Natural killer cell (primary cell): ENCODE data around the gene REXO4. TPM values are rescaled to one million over a fixed set of nuclear protein-coding genes. Genes with fewer than 3 reads are reported as not detected.

Experiments used
- ATAC-seq, 3 donors: fragments of 150-1000 bp in 2 of 3; fragments of 200-7000 bp in 1 of 3; cut with Tn5 transposase; 1 replicate in 1 of 3; 2 replicates in 2 of 3; pipeline ENCODE4 v1.10.0; 2021; ENCODE audit warnings: mild to moderate bottlenecking in 2 of 3, moderate library complexity in 2 of 3
- DNase-seq, 2 donors: peaks; one replicate each; pipeline versions ENCODE4 v3.0.0 to v3.0.0-alpha.2; 2013 to 2021; ENCODE audit warnings: mixed read lengths in 1 of 2
- H3K27ac ChIP-seq: one replicate; pipeline ENCODE4 v1.5.1; 2013; ENCODE audit warnings: mild to moderate bottlenecking, low read length
- H3K27me3 ChIP-seq: one replicate; pipeline ENCODE4 v1.6.1; 2013; ENCODE audit warnings: low read length; ENCODE audit not compliant: control insufficient read depth, insufficient read depth
- H3K36me3 ChIP-seq: one replicate; pipeline ENCODE4 v1.6.1; 2013; ENCODE audit warnings: low read length; ENCODE audit not compliant: control insufficient read depth, insufficient read depth
- H3K4me1 ChIP-seq: one replicate; pipeline ENCODE4 v1.6.1; 2013; ENCODE audit warnings: low read length; ENCODE audit not compliant: control insufficient read depth, insufficient read depth
- H3K4me3 ChIP-seq: one replicate; pipeline ENCODE4 v1.5.1; 2013; ENCODE audit warnings: low read length
- H3K9me3 ChIP-seq: one replicate; pipeline ENCODE4 v1.6.1; 2013; ENCODE audit warnings: low read length; ENCODE audit not compliant: control insufficient read depth, insufficient read depth
- H3K27ac Mint-ChIP-seq, 2 donors: one replicate each; pipeline ENCODE4 v1.8.0; 2022; ENCODE audit warnings: mild to moderate bottlenecking in 2 of 2, mixed read lengths in 2 of 2, moderate library complexity in 1 of 2
- H3K27me3 Mint-ChIP-seq, 2 donors: one replicate each; pipeline ENCODE4 v1.8.0; 2022; ENCODE audit warnings: low read depth in 2 of 2, mixed read lengths in 2 of 2
- H3K36me3 Mint-ChIP-seq: one replicate; pipeline ENCODE4 v1.8.0; 2022; ENCODE audit warnings: mixed read lengths
- H3K4me1 Mint-ChIP-seq, 2 donors: one replicate each; pipeline ENCODE4 v1.8.0; 2022; ENCODE audit warnings: mixed read lengths in 2 of 2
- H3K4me3 Mint-ChIP-seq: one replicate; pipeline ENCODE4 v1.8.0; 2022; ENCODE audit warnings: mild to moderate bottlenecking, moderate library complexity, mixed read lengths
- H3K9me3 Mint-ChIP-seq, 2 donors: one replicate each; pipeline ENCODE4 v1.8.0; 2022; ENCODE audit warnings: mixed read lengths in 2 of 2
- CTCF ChIP-seq: fragments of 200-600 bp; IDR thresholded peaks from one replicate; pipeline ENCODE4 v1.8.0; 2022; ENCODE audit warnings: antibody characterized with exemption
- WGBS: methylation state at CpG from one replicate; pipeline ENCODE4 v1.1.7; 2013; ENCODE audit warnings: missing lambda C conversion rate; ENCODE audit not compliant: insufficient coverage; 5-methylcytosine and 5-hydroxymethylcytosine counted together
- intact Hi-C: fragments of 100-400 bp; cut with micrococcal nuclease; formaldehyde crosslinking; loops from one replicate; pipeline ENCODE4 v1.14.2; 2022
- total RNA-seq, 4 donors: library from RNA; stranded (reverse); fragments of 120-200 nt in 1 of 4; gene quantifications; one replicate each; pipeline versions ENCODE4 v1.2.3 to v1.2.4, GENCODE V29; 2013 to 2022

REXO4 gene
- total RNA-seq, 3 donors from 2014 or later (not counting 1 experiment from before 2014, with no cell fraction given), result 14.2 to 21.6 (median 18.8) TPM

- peak overlapping the region; percentile 90 for H3K27ac ChIP-seq
- H3K36me3 ChIP-seq, result no peaks in the 10 kb centered on the region
- H3K9me3 ChIP-seq, result no peaks in the 10 kb centered on the region
- DNase-seq, result no peak
- Mint-ChIP-seq H3K4me3 (peak overlapping the region; percentile 98), H3K4me1 (peaks cover 0 to 14% of the 10 kb centered on the region in 2 donors), H3K9me3 (no peaks in the 10 kb centered on the region), H3K36me3 (no peaks in the 10 kb centered on the region), H3K27ac (peak overlapping the region in 1 of 2 donors; percentile 92), H3K27me3 (no peaks in the 10 kb centered on the region)
- H3K4me3 ChIP-seq, result peak overlapping the region; percentile 81
- WGBS, result 75% methylated on average over 15 of the region's 16 CpGs
- H3K4me1 ChIP-seq, result peaks cover 23% of the 10 kb centered on the region
- TF ChIP-seq CTCF, result no peak
- no peak for ATAC-seq
- intact Hi-C loops, result loop anchor here (1.0 kb wide), 1 partner anchor 21 kb away; the partner anchor contains the start of gene SLC2A6
- H3K27me3 ChIP-seq, result no peaks in the 10 kb centered on the region
Observed at GRCh38 chr9:133458643-133459312, 41.0 kb upstream of the REXO4 start.

- no peaks in the 10 kb centered on the region for H3K9me3 ChIP-seq
- H3K27me3 Mint-ChIP-seq, result no peaks in the 10 kb centered on the region
- no peaks in the 10 kb centered on the region for H3K27me3 ChIP-seq
- no peak overlapping the region for H3K4me3 ChIP-seq
- H3K4me1 Mint-ChIP-seq, result peaks cover 0 to 14% of the 10 kb centered on the region in 2 donors
- no peaks in the 10 kb centered on the region for H3K36me3 ChIP-seq
- H3K4me1 ChIP-seq, result peaks cover 23% of the 10 kb centered on the region
- no peaks in the 10 kb centered on the region for H3K36me3 Mint-ChIP-seq
- DNase-seq (no peak), ATAC-seq (no peak)
- TF ChIP-seq CTCF, result no peak
- no peak overlapping the region for H3K27ac ChIP-seq
- no peak overlapping the region for H3K27ac Mint-ChIP-seq
- H3K4me3 Mint-ChIP-seq, result no peak overlapping the region
- no peaks in the 10 kb centered on the region for H3K9me3 Mint-ChIP-seq
- 95% methylated on average over 11 of the region's 11 CpGs for WGBS
- intact Hi-C loops, result no loop called here
Observed at GRCh38 chr9:133457748-133458147, 39.9 kb upstream of the REXO4 start.

- WGBS, result 91% methylated on average over 13 of the region's 13 CpGs
- no peak overlapping the region for H3K27ac ChIP-seq
- H3K9me3 Mint-ChIP-seq, result no peaks in the 10 kb centered on the region
- peaks cover 23% of the 10 kb centered on the region for H3K4me1 ChIP-seq
- no peaks in the 10 kb centered on the region for H3K9me3 ChIP-seq
- H3K36me3 ChIP-seq, result no peaks in the 10 kb centered on the region
- H3K27me3 Mint-ChIP-seq, result no peaks in the 10 kb centered on the region
- no peak overlapping the region for H3K4me3 ChIP-seq
- intact Hi-C loops, result no loop called here
- no peaks in the 10 kb centered on the region for H3K27me3 ChIP-seq
- no peak overlapping the region for H3K27ac Mint-ChIP-seq
- no peak overlapping the region for H3K4me3 Mint-ChIP-seq
- DNase-seq (no peak), ATAC-seq (no peak)
- no peak for TF ChIP-seq CTCF
- H3K4me1 Mint-ChIP-seq, result peaks cover 0 to 14% of the 10 kb centered on the region in 2 donors
- H3K36me3 Mint-ChIP-seq, result no peaks in the 10 kb centered on the region
Observed at GRCh38 chr9:133457233-133457632, 39.4 kb upstream of the REXO4 start.

GRCh38 chr9:133456409-133456808, 38.6 kb upstream of the REXO4 start:
- no peak for DNase-seq
- H3K36me3 ChIP-seq, result no peaks in the 10 kb centered on the region
- no peak overlapping the region for H3K4me3 ChIP-seq
- Mint-ChIP-seq H3K9me3 (no peaks in the 10 kb centered on the region), H3K4me3 (no peak overlapping the region), H3K27ac (no peak overlapping the region), H3K4me1 (peaks cover 0 to 14% of the 10 kb centered on the region in 2 donors), H3K36me3 (no peaks in the 10 kb centered on the region), H3K27me3 (no peaks in the 10 kb centered on the region)
- no peak for ATAC-seq
- intact Hi-C loops, result no loop called here
- WGBS, result 89% methylated on average over 9 of the region's 9 CpGs
- peaks cover 19% of the 10 kb centered on the region for H3K4me1 ChIP-seq
- no peaks in the 10 kb centered on the region for H3K9me3 ChIP-seq
- H3K27ac ChIP-seq, result no peak overlapping the region
- no peaks in the 10 kb centered on the region for H3K27me3 ChIP-seq
- TF ChIP-seq CTCF, result no peak
